ENCODE data around the gene ATP6V1E1.

DNA sequence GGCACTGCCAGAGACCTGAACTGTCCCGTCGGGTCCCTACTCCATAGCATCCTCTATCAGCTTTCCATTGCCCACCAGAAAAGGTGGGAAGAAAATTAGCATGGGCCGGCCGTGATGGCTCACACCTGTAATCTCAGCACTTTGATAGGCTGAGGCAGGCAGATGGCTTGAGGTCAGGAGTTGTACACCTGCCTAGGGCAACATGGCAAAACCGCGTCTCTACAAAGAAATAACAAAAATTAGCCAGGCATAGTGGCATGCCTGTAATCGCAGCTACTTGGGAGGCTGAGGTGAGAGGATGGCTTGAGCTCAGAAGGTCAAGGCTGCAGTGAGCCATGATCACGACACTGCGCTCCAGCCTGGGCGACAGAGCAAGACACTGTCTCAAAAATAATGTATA lies 61.8 kb downstream of the ATP6V1E1 start:
- TF ChIP-seq CTCF (conservative IDR thresholded peaks at IDR 0.05; ENCODE audit: low read depth, low read length) (no peak), EZH2 (IDR thresholded peaks at IDR 0.05; ENCODE audit: borderline replicate concordance, low read depth, low read length, poor library complexity, severe bottlenecking) (no peak)
